ENCODE results near the gene CYTH3.

Gene CYTH3

DNA sequence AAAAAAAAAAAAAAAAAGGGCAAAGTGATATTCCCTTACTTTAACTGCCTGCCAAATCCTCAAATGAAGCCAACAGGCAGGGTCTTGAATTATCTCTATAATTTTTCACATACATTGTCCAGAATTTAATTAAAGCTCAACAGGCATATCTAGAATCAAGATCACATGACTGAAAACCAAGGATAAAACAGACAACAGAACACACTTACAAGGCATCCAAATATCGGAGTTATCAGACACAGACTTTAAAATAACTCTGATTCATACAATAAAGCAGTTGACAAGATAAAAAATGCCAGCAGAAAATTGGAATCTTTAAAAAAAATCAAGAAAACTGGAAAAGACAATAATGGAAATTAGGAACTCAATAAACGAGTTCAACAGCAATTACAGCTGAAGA, 10.7 kb downstream of the CYTH3 start:
- Histone ChIP-seq H3K27ac (ENCODE audit: low read depth, low read length) (no peak overlapping the region), H3K4me1 (ENCODE audit: control insufficient read depth, insufficient read depth, low read length) (peaks cover 6% of the 10 kb centered on the region), H3K9ac (ENCODE audit: low read length) (no peak overlapping the region), H3K4me3 (ENCODE audit: low read length) (no peak overlapping the region), H3K27me3 (ENCODE audit: control insufficient read depth, insufficient read depth, low read length) (no peaks in the 10 kb centered on the region), H3K36me3 (ENCODE audit: control insufficient read depth, insufficient read depth, low read length) (no peaks in the 10 kb centered on the region)

GRCh38 chr7:6260291-6261187, 11.9 kb downstream of the CYTH3 start:
- H3K36me3 ChIP-seq (ENCODE audit: control insufficient read depth, insufficient read depth, low read length) = no peaks in the 10 kb centered on the region
- no peak overlapping the region for H3K4me3 ChIP-seq (ENCODE audit: low read length)
- H3K4me1 ChIP-seq (ENCODE audit: control insufficient read depth, insufficient read depth, low read length) = peaks cover 6% of the 10 kb centered on the region
- no peak overlapping the region for H3K9ac ChIP-seq (ENCODE audit: low read length)
- no peaks in the 10 kb centered on the region for H3K27me3 ChIP-seq (ENCODE audit: control insufficient read depth, insufficient read depth, low read length)
- peak overlapping the region; percentile 22 for H3K27ac ChIP-seq (ENCODE audit: low read depth, low read length)

- Histone ChIP-seq H3K27ac (ENCODE audit: low read depth, low read length) (peak overlapping the region; percentile 28), H3K36me3 (ENCODE audit: control insufficient read depth, insufficient read depth, low read length) (no peaks in the 10 kb centered on the region), H3K4me3 (ENCODE audit: low read length) (no peak overlapping the region), H3K9ac (ENCODE audit: low read length) (no peak overlapping the region), H3K4me1 (ENCODE audit: control insufficient read depth, insufficient read depth, low read length) (peaks cover 6% of the 10 kb centered on the region), H3K27me3 (ENCODE audit: control insufficient read depth, insufficient read depth, low read length) (no peaks in the 10 kb centered on the region)
These were observed 13.2 kb downstream of the CYTH3 start for GRCh38 chr7:6259257-6259656.

DNA sequence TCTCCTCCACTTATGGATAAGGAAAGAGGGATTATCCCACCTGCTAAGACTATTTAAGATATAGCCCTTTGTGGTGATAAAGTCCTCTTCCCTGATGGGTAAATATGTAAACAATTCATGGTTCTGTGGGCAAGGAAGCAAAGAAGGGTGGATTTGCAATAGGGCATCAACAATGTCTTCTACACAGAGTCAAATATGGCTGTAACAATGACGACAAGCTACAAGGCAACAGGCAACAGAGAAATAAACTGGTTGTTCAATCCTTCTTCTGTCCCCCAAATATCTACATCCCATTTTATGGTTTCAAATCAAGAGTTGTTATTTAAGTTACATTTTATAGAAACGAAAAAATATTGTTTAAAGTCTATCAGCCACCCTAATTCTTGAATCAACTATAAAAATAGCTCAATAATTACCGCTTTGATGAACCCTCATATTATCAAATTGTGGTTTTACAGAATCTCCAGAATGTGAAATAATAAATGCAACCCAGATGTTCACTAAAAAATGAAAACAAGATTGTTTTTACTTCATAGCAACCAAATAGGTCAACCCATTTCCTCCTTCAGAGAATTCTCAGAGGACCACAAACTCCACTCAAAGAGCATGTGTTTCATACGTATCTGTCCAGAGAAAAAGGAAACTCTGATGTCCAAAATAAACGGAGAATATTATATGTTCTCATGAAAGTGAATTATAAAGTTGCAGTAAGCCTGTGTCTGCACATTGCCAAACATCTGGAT, 13.8 kb downstream of the CYTH3 start:
- H3K9ac ChIP-seq (ENCODE audit: low read length) = no peak overlapping the region
- no peak overlapping the region for H3K4me3 ChIP-seq (ENCODE audit: low read length)
- peak overlapping the region; percentile 67 for H3K27ac ChIP-seq (ENCODE audit: low read depth, low read length)
- peaks cover 6% of the 10 kb centered on the region for H3K4me1 ChIP-seq (ENCODE audit: control insufficient read depth, insufficient read depth, low read length)
- no peaks in the 10 kb centered on the region for H3K27me3 ChIP-seq (ENCODE audit: control insufficient read depth, insufficient read depth, low read length)
- H3K36me3 ChIP-seq (ENCODE audit: control insufficient read depth, insufficient read depth, low read length) = no peaks in the 10 kb centered on the region

DNA sequence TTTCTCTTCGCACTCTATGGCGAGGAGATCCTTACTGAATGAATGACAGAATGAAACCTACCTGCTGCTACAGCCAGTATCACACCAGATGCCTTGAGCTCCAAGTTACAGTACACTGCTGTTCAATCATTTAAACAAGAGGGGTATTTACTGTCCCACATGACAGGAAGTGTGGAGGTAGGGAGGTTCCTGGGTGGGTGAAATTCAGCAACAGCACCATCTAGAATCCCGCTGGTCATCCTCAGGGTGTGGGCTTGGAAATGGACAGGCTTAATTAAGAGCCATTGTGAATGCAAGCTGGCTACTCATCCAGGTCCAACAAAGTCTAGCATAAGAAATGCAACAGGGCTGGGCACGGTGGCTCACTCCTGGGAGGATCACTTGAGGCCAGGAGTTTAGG, 14.7 kb downstream of the CYTH3 start:
- no peak overlapping the region for H3K4me3 ChIP-seq (ENCODE audit: low read length)
- no peak overlapping the region for H3K9ac ChIP-seq (ENCODE audit: low read length)
- no peaks in the 10 kb centered on the region for H3K36me3 ChIP-seq (ENCODE audit: control insufficient read depth, insufficient read depth, low read length)
- peaks cover 6% of the 10 kb centered on the region for H3K4me1 ChIP-seq (ENCODE audit: control insufficient read depth, insufficient read depth, low read length)
- no peak overlapping the region for H3K27ac ChIP-seq (ENCODE audit: low read depth, low read length)
- no peaks in the 10 kb centered on the region for H3K27me3 ChIP-seq (ENCODE audit: control insufficient read depth, insufficient read depth, low read length)

- Histone ChIP-seq H3K4me1 (ENCODE audit: control insufficient read depth, insufficient read depth, low read length) (peaks cover 6% of the 10 kb centered on the region), H3K27ac (ENCODE audit: low read depth, low read length) (peak overlapping the region; percentile 43), H3K36me3 (ENCODE audit: control insufficient read depth, insufficient read depth, low read length) (no peaks in the 10 kb centered on the region), H3K27me3 (ENCODE audit: control insufficient read depth, insufficient read depth, low read length) (no peaks in the 10 kb centered on the region), H3K4me3 (ENCODE audit: low read length) (no peak overlapping the region), H3K9ac (ENCODE audit: low read length) (no peak overlapping the region)
These were observed 15.5 kb downstream of the CYTH3 start for GRCh38 chr7:6256677-6257535.

GRCh38 chr7:6256109-6256483, 16.3 kb downstream of the CYTH3 start:
- Histone ChIP-seq H3K36me3 (ENCODE audit: control insufficient read depth, insufficient read depth, low read length) (no peaks in the 10 kb centered on the region), H3K27ac (ENCODE audit: low read depth, low read length) (no peak overlapping the region), H3K27me3 (ENCODE audit: control insufficient read depth, insufficient read depth, low read length) (no peaks in the 10 kb centered on the region), H3K4me1 (ENCODE audit: control insufficient read depth, insufficient read depth, low read length) (peaks cover 6% of the 10 kb centered on the region), H3K4me3 (ENCODE audit: low read length) (no peak overlapping the region), H3K9ac (ENCODE audit: low read length) (no peak overlapping the region)

DNA sequence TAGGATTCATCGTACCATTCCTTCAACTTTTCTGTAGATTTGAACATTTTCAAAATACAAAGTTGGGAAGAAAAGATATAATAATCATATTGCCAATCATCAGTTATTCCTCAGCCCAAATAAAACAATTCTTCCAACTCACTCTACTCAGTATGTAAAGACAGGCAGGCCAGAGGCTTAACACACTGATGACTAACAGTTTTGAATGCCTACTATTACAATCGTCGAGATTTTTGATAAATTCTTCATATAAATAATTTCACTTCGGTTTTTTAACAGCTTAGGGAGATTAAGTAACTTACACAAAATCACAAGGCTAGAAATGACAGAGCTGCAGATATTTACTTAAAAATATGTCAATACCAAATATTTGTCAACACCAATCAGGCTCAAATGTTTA, 17.6 kb downstream of the CYTH3 start:
- Histone ChIP-seq H3K4me1 (ENCODE audit: control insufficient read depth, insufficient read depth, low read length) (peaks cover 2% of the 10 kb centered on the region), H3K27ac (ENCODE audit: low read depth, low read length) (no peak overlapping the region)

GRCh38 chr7:6252748-6253147, 19.7 kb downstream of the CYTH3 start:
- Histone ChIP-seq H3K36me3 (ENCODE audit: control insufficient read depth, insufficient read depth, low read length) (no peaks in the 10 kb centered on the region), H3K9ac (ENCODE audit: low read length) (no peak overlapping the region), H3K27me3 (ENCODE audit: control insufficient read depth, insufficient read depth, low read length) (no peaks in the 10 kb centered on the region), H3K4me1 (ENCODE audit: control insufficient read depth, insufficient read depth, low read length) (no peaks in the 10 kb centered on the region), H3K4me3 (ENCODE audit: low read length) (no peak overlapping the region), H3K27ac (ENCODE audit: low read depth, low read length) (no peak overlapping the region)

More for the DNA sequence above, 17.6 kb downstream of the CYTH3 start:
- no peak overlapping the region for H3K9ac ChIP-seq (ENCODE audit: low read length)
- H3K4me3 ChIP-seq (ENCODE audit: low read length) = no peak overlapping the region
- H3K27me3 ChIP-seq (ENCODE audit: control insufficient read depth, insufficient read depth, low read length) = no peaks in the 10 kb centered on the region
- no peaks in the 10 kb centered on the region for H3K36me3 ChIP-seq (ENCODE audit: control insufficient read depth, insufficient read depth, low read length)

- Histone ChIP-seq H3K9ac (ENCODE audit: low read length) (no peak overlapping the region), H3K27me3 (ENCODE audit: control insufficient read depth, insufficient read depth, low read length) (no peaks in the 10 kb centered on the region), H3K36me3 (ENCODE audit: control insufficient read depth, insufficient read depth, low read length) (no peaks in the 10 kb centered on the region), H3K27ac (ENCODE audit: low read depth, low read length) (peak overlapping the region; percentile 14), H3K4me3 (ENCODE audit: low read length) (no peak overlapping the region), H3K4me1 (ENCODE audit: control insufficient read depth, insufficient read depth, low read length) (no peaks in the 10 kb centered on the region)
These were observed 20.1 kb downstream of the CYTH3 start for GRCh38 chr7:6252341-6252746.

DNA sequence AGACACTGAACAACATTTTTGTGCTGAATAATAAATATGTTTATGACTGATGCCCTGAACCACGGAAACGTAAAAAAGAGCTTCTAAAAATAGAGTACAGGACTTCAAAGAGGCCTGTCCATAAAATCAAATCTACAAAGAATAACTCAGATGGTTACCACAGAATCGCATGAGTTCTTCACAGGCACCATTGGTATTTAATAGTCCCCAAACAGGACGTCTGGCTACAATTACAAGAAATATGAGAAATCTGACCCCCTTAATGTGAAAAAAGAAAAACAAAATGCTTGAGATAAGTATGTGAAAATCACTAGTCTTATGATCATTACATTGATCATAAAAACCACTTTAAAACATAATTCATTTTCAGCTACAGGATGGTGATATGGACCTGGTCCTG, 20.8 kb downstream of the CYTH3 start:
- Histone ChIP-seq H3K27me3 (ENCODE audit: control insufficient read depth, insufficient read depth, low read length) (no peaks in the 10 kb centered on the region), H3K4me1 (ENCODE audit: control insufficient read depth, insufficient read depth, low read length) (no peaks in the 10 kb centered on the region), H3K4me3 (ENCODE audit: low read length) (no peak overlapping the region), H3K27ac (ENCODE audit: low read depth, low read length) (no peak overlapping the region), H3K36me3 (ENCODE audit: control insufficient read depth, insufficient read depth, low read length) (no peaks in the 10 kb centered on the region), H3K9ac (ENCODE audit: low read length) (no peak overlapping the region)

GRCh38 chr7:6250364-6250833, 22.0 kb downstream of the CYTH3 start:
- no peaks in the 10 kb centered on the region for H3K27me3 ChIP-seq (ENCODE audit: control insufficient read depth, insufficient read depth, low read length)
- H3K4me3 ChIP-seq (ENCODE audit: low read length) = no peak overlapping the region
- H3K9ac ChIP-seq (ENCODE audit: low read length) = no peak overlapping the region
- H3K36me3 ChIP-seq (ENCODE audit: control insufficient read depth, insufficient read depth, low read length) = no peaks in the 10 kb centered on the region
- no peaks in the 10 kb centered on the region for H3K4me1 ChIP-seq (ENCODE audit: control insufficient read depth, insufficient read depth, low read length)
- no peak overlapping the region for H3K27ac ChIP-seq (ENCODE audit: low read depth, low read length)
